ENCODE results near the gene MACROD2. TPM values are rescaled to one million over a fixed set of nuclear protein-coding genes. Genes with fewer than 3 reads are reported as not detected.

MACROD2 gene
- total and polyA plus RNA-seq, 2 experiments from 2014 or later: 2.8 to 4.3 TPM

GRCh38 chr20:15059438-15059837 lies 1064.1 kb downstream of the MACROD2 start (continued):
- TF ChIP-seq ZNF114 (CRISPR knock-in tag; IDR thresholded peaks at IDR 0.05) (no peak), REST (IDR thresholded peaks at IDR 0.05; ENCODE audit: unreplicated experiment) (no peak), CTCF (conservative IDR thresholded peaks at IDR 0.05; ENCODE audit: low read depth in 2 of 2) (no peak), CREB1 (CRISPR knock-in tag; IDR thresholded peaks at IDR 0.05; ENCODE audit: low read depth) (no peak), JUNB (IDR thresholded peaks at IDR 0.05; ENCODE audit: unreplicated experiment) (no peak), ZNF331 (CRISPR knock-in tag; IDR thresholded peaks at IDR 0.05; ENCODE audit: low read depth) (no peak), NANOG (IDR thresholded peaks at IDR 0.05; ENCODE audit: borderline replicate concordance) (no peak)

GRCh38 chr20:15060265-15061060 lies 1065.1 kb downstream of the MACROD2 start:
- Histone ChIP-seq H3K79me2 (replicated peaks; ENCODE audit: insufficient read depth) (no peaks in the 10 kb centered on the region), H3K36me3 (ENCODE audit: insufficient read depth) (no peaks in the 10 kb centered on the region), H4K20me1 (replicated peaks; ENCODE audit: insufficient read depth) (no peaks in the 10 kb centered on the region), H3K27me3 (ENCODE audit: insufficient read depth) (no peaks in the 10 kb centered on the region), H3K4me1 (ENCODE audit: insufficient read depth) (0 out of 2 replicates have a peak, but pooled peaks cover 4% of the 10 kb centered on the region), H3K4me3 (no peak overlapping the region), H3K4me2 (no peak overlapping the region), H3K9me2 (ENCODE audit: insufficient read depth) (no peaks in the 10 kb centered on the region), H3K27ac (ENCODE audit: low read depth) (no peak overlapping the region), H2AFZ (no peak overlapping the region; the same call in 1 of the 2 replicates), H3F3A (replicated peaks; ENCODE audit: low read depth) (no peaks in the 10 kb centered on the region)
- Mint-ChIP-seq H3K27me3 (ENCODE audit: insufficient read depth, low read depth, poor library complexity) (no peaks in the 10 kb centered on the region), H3K9me3 (no peaks in the 10 kb centered on the region), H3K4me1 (peaks cover 11% of the 10 kb centered on the region), H3K4me3 (no peak overlapping the region), H3K27ac (no peak overlapping the region), H3K36me3 (ENCODE audit: low read depth) (no peaks in the 10 kb centered on the region)
- ATAC-seq (no peak), DNase-seq (ENCODE audit: low spot score) (no peak)
- TF ChIP-seq EZH2phosphoT487 (IDR thresholded peaks at IDR 0.05; ENCODE audit: unreplicated experiment) (no peak), EZH2 (IDR thresholded peaks at IDR 0.05; ENCODE audit: low read depth, unreplicated experiment) (no peak), ETS1 (IDR thresholded peaks at IDR 0.05) (no peak), POLR2AphosphoS5 (IDR thresholded peaks at IDR 0.05; ENCODE audit: low read depth) (no peak), JUNB (IDR thresholded peaks at IDR 0.05; ENCODE audit: unreplicated experiment) (no peak), CREB1 (CRISPR knock-in tag; IDR thresholded peaks at IDR 0.05; ENCODE audit: low read depth) (no peak), ZNF331 (CRISPR knock-in tag; IDR thresholded peaks at IDR 0.05; ENCODE audit: low read depth) (no peak), REST (IDR thresholded peaks at IDR 0.05; ENCODE audit: unreplicated experiment) (no peak)

All from GM23338 (cell line).